OCI-LY3 (cell line): ENCODE results near the gene MAGI2.

Experiments used
- EZH2phosphoT487 ChIP-seq: fragments of 200-600 bp; shearing (Covaris generic); IDR thresholded peaks from 2 replicates; pipeline ENCODE4 v1.6.1; 2018; ENCODE audit warnings: antibody characterized with exemption, mixed run types, low read depth
- TF ChIP-seq, protein P1 (sequence below): fragments of 200-600, 300-600 bp; sonication (generic); IDR thresholded peaks from 2 replicates; pipeline ENCODE4 v1.5.1; 2014; ENCODE audit warnings: antibody characterized with exemption, low read length, low read depth

GRCh38 chr7:78760620-78761355, 692.7 kb downstream of the MAGI2 start:
- TF ChIP-seq, protein P1, sequence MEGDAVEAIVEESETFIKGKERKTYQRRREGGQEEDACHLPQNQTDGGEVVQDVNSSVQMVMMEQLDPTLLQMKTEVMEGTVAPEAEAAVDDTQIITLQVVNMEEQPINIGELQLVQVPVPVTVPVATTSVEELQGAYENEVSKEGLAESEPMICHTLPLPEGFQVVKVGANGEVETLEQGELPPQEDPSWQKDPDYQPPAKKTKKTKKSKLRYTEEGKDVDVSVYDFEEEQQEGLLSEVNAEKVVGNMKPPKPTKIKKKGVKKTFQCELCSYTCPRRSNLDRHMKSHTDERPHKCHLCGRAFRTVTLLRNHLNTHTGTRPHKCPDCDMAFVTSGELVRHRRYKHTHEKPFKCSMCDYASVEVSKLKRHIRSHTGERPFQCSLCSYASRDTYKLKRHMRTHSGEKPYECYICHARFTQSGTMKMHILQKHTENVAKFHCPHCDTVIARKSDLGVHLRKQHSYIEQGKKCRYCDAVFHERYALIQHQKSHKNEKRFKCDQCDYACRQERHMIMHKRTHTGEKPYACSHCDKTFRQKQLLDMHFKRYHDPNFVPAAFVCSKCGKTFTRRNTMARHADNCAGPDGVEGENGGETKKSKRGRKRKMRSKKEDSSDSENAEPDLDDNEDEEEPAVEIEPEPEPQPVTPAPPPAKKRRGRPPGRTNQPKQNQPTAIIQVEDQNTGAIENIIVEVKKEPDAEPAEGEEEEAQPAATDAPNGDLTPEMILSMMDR = no peak
- no peak for TF ChIP-seq EZH2phosphoT487
